Muscle of leg (tissue), 11 donors: ENCODE data around the gene FGGY. TPM values are rescaled to one million over a fixed set of nuclear protein-coding genes. Genes with fewer than 3 reads are reported as not detected.

ENCODE experiments used
- DNase-seq: peaks from one replicate; pipeline ENCODE4 v3.0.0; 2013
- H3K27ac ChIP-seq: one replicate; pipeline ENCODE4 v1.5.1; 2013; ENCODE audit warnings: mild to moderate bottlenecking, low read length, control low read depth
- H3K27me3 ChIP-seq: one replicate; pipeline ENCODE4 v1.6.1; 2013; ENCODE audit warnings: low read length; ENCODE audit not compliant: control insufficient read depth, insufficient read depth
- H3K36me3 ChIP-seq: one replicate; pipeline ENCODE4 v1.6.1; 2013; ENCODE audit warnings: low read length; ENCODE audit not compliant: control insufficient read depth, insufficient read depth
- H3K4me1 ChIP-seq: one replicate; pipeline ENCODE4 v1.6.1; 2013; ENCODE audit warnings: low read length; ENCODE audit not compliant: control insufficient read depth, insufficient read depth
- H3K4me3 ChIP-seq: one replicate; pipeline ENCODE4 v1.5.1; 2013; ENCODE audit warnings: low read length, control low read depth
- H3K9me3 ChIP-seq: replicated peaks from 2 replicates; pipeline ENCODE4 v1.6.1; 2013; ENCODE audit warnings: low read depth, low read length; ENCODE audit not compliant: control insufficient read depth
- WGBS: methylation state at CpG from one replicate; pipeline ENCODE4 v1.1.5; 2013; ENCODE audit warnings: missing lambda C conversion rate; ENCODE audit not compliant: insufficient coverage; 5-methylcytosine and 5-hydroxymethylcytosine counted together
- polyA plus RNA-seq, 8 donors: library from polyadenylated mRNA; unstranded; fragments of 120-200 nt; gene quantifications; one replicate each; pipeline versions ENCODE4 v1.2.1 to v1.2.3, GENCODE V29; 2013; ENCODE audit warnings: inconsistent platforms in 1 of 8, low replicate concordance in 1 of 8; ENCODE audit not compliant: insufficient read length in 8 of 8, insufficient read depth in 1 of 8
- total RNA-seq: library from RNA; stranded (reverse); fragments of 120-200 nt; gene quantifications from one replicate; pipeline ENCODE4 v1.2.4, GENCODE V29; 2013

FGGY gene
- total and polyA plus RNA-seq, 9 donors, result 8.0 to 23.7 (median 12.7) TPM

- H3K4me1 ChIP-seq, result peaks cover 12% of the 10 kb centered on the region
- DNase-seq, result no peak
- WGBS, result no CpG with 5 or more reads among the region's 8 CpGs
- no peaks in the 10 kb centered on the region for H3K27me3 ChIP-seq
- no peaks in the 10 kb centered on the region for H3K9me3 ChIP-seq
- H3K36me3 ChIP-seq, result no peaks in the 10 kb centered on the region
- no peak overlapping the region for H3K27ac ChIP-seq
- H3K4me3 ChIP-seq, result no peak overlapping the region
Measured at GRCh38 chr1:59696421-59697115, 399.7 kb downstream of the FGGY start.

GRCh38 chr1:59697150-59697800, 400.4 kb downstream of the FGGY start:
- H3K36me3 ChIP-seq, result no peaks in the 10 kb centered on the region
- peaks cover 12% of the 10 kb centered on the region for H3K4me1 ChIP-seq
- DNase-seq, result no peak
- WGBS, result 73% methylated on average over 3 of the region's 8 CpGs
- H3K27ac ChIP-seq, result no peak overlapping the region
- no peak overlapping the region for H3K4me3 ChIP-seq
- H3K27me3 ChIP-seq, result no peaks in the 10 kb centered on the region
- H3K9me3 ChIP-seq, result no peaks in the 10 kb centered on the region

GRCh38 chr1:59698386-59698785, 401.5 kb downstream of the FGGY start:
- no peak overlapping the region for H3K27ac ChIP-seq
- H3K4me3 ChIP-seq, result no peak overlapping the region
- H3K4me1 ChIP-seq, result peaks cover 8% of the 10 kb centered on the region
- no peak for DNase-seq
- no peaks in the 10 kb centered on the region for H3K27me3 ChIP-seq
- 40% methylated on average over 1 of the region's 4 CpGs for WGBS
- H3K9me3 ChIP-seq, result no peaks in the 10 kb centered on the region
- H3K36me3 ChIP-seq, result no peaks in the 10 kb centered on the region

GRCh38 chr1:59699227-59699847, 402.4 kb downstream of the FGGY start:
- H3K9me3 ChIP-seq, result no peaks in the 10 kb centered on the region
- H3K4me1 ChIP-seq, result peaks cover 10% of the 10 kb centered on the region
- H3K27me3 ChIP-seq, result no peaks in the 10 kb centered on the region
- no peak overlapping the region for H3K4me3 ChIP-seq
- no CpG with 5 or more reads among the region's 5 CpGs for WGBS
- H3K36me3 ChIP-seq, result no peaks in the 10 kb centered on the region
- no peak overlapping the region for H3K27ac ChIP-seq
- peak; percentile 75 for DNase-seq

- DNase-seq, result no peak
- H3K4me3 ChIP-seq, result no peak overlapping the region
- no peaks in the 10 kb centered on the region for H3K9me3 ChIP-seq
- H3K27me3 ChIP-seq, result no peaks in the 10 kb centered on the region
- 91% methylated on average over 2 of the region's 3 CpGs for WGBS
- no peaks in the 10 kb centered on the region for H3K36me3 ChIP-seq
- peaks cover 16% of the 10 kb centered on the region for H3K4me1 ChIP-seq
- H3K27ac ChIP-seq, result no peak overlapping the region
Measured at GRCh38 chr1:59701376-59701775, 404.5 kb downstream of the FGGY start.

GRCh38 chr1:59703226-59703917, 406.5 kb downstream of the FGGY start:
- WGBS, result no CpG with 5 or more reads among the region's 1 CpG
- Histone ChIP-seq H3K27me3 (no peaks in the 10 kb centered on the region), H3K4me3 (no peak overlapping the region), H3K27ac (no peak overlapping the region), H3K36me3 (no peaks in the 10 kb centered on the region), H3K4me1 (peaks cover 24% of the 10 kb centered on the region), H3K9me3 (no peaks in the 10 kb centered on the region)
- DNase-seq, result no peak

- Histone ChIP-seq H3K27ac (no peak overlapping the region), H3K9me3 (no peaks in the 10 kb centered on the region), H3K4me3 (no peak overlapping the region), H3K27me3 (no peaks in the 10 kb centered on the region), H3K36me3 (no peaks in the 10 kb centered on the region), H3K4me1 (peaks cover 22% of the 10 kb centered on the region)
- 100% methylated on average over 1 of the region's 6 CpGs for WGBS
- DNase-seq, result no peak
Measured at GRCh38 chr1:59703918-59704378, 407.1 kb downstream of the FGGY start.

- Histone ChIP-seq H3K9me3 (no peaks in the 10 kb centered on the region), H3K27ac (no peak overlapping the region), H3K27me3 (no peaks in the 10 kb centered on the region), H3K4me1 (peaks cover 30% of the 10 kb centered on the region), H3K4me3 (no peak overlapping the region), H3K36me3 (no peaks in the 10 kb centered on the region)
- peak; percentile 68 for DNase-seq
- 29% methylated on average over 1 of the region's 2 CpGs for WGBS
Measured at GRCh38 chr1:59704716-59705115, 407.8 kb downstream of the FGGY start.

- H3K36me3 ChIP-seq, result no peaks in the 10 kb centered on the region
- no peak for DNase-seq
- no peak overlapping the region for H3K27ac ChIP-seq
- no CpG with 5 or more reads among the region's 5 CpGs for WGBS
- H3K9me3 ChIP-seq, result no peaks in the 10 kb centered on the region
- H3K4me3 ChIP-seq, result no peak overlapping the region
- no peaks in the 10 kb centered on the region for H3K27me3 ChIP-seq
- peaks cover 30% of the 10 kb centered on the region for H3K4me1 ChIP-seq
Measured at GRCh38 chr1:59705466-59706302, 408.8 kb downstream of the FGGY start.
